HepG2 (cell line): ENCODE results near the gene TIMM10. TPM values are rescaled to one million over a fixed set of nuclear protein-coding genes. Genes with fewer than 3 reads are reported as not detected.

Experiments
- CHD4 ChIP-seq: fragments of 200-600 bp; sonication (generic); IDR thresholded peaks from 2 replicates; pipeline ENCODE4 v1.7.0; 2017; ENCODE audit warnings: mild to moderate bottlenecking, low read length, borderline replicate concordance
- FOXM1 ChIP-seq: sonication (generic); formaldehyde crosslinking; IDR thresholded peaks from 2 replicates; pipeline ENCODE4 v1.5.0; 2020; ENCODE audit warnings: missing genetic modification reagents
- FUBP1 ChIP-seq: sonication (generic); formaldehyde crosslinking; IDR thresholded peaks from 2 replicates; pipeline ENCODE4 v1.5.1; 2020; ENCODE audit warnings: missing genetic modification reagents, mild to moderate bottlenecking, borderline replicate concordance
- KAT8 ChIP-seq: IDR thresholded peaks from 2 replicates; pipeline ENCODE4 v1.6.1; 2016; ENCODE audit warnings: missing genetic modification reagents, missing compliant biosample characterization
- NAIF1 ChIP-seq: sonication (generic); formaldehyde crosslinking; IDR thresholded peaks from 2 replicates; pipeline ENCODE4 v1.5.0; 2020; ENCODE audit warnings: mild to moderate bottlenecking, missing genetic modification reagents, borderline replicate concordance
- PITX1 ChIP-seq: sonication (generic); formaldehyde crosslinking; IDR thresholded peaks from 2 replicates; pipeline ENCODE4 v1.5.1; 2020; ENCODE audit warnings: mild to moderate bottlenecking, missing genetic modification reagents
- REL ChIP-seq: sonication (generic); formaldehyde crosslinking; conservative IDR thresholded peaks from 2 replicates; pipeline ENCODE4 v1.8.0; 2022; ENCODE audit warnings: mild to moderate bottlenecking, missing genetic modification reagents, moderate library complexity
- ZBTB10 ChIP-seq: sonication (generic); formaldehyde crosslinking; IDR thresholded peaks from 2 replicates; pipeline ENCODE4 v1.4.0; 2020; ENCODE audit warnings: missing genetic modification reagents, borderline replicate concordance
- ZBTB40 ChIP-seq, 2 experiments: fragments of 450-650 bp in 1 of 2; sonication (generic) in 1 of 2; formaldehyde crosslinking in 1 of 2; IDR thresholded peaks; 2 replicates each; pipeline versions ENCODE4 v1.6.1 to v1.8.0; 2016 to 2022; ENCODE audit warnings: antibody characterized with exemption in 1 of 2, mild to moderate bottlenecking in 1 of 2, missing genetic modification reagents in 1 of 2
- ZNF569 ChIP-seq: sonication (generic); formaldehyde crosslinking; IDR thresholded peaks from 2 replicates; pipeline ENCODE4 v1.5.0; 2020; ENCODE audit warnings: mild to moderate bottlenecking, missing genetic modification reagents, moderate library complexity, borderline replicate concordance
- ZNF891 ChIP-seq: sonication (generic); formaldehyde crosslinking; IDR thresholded peaks from 2 replicates; pipeline ENCODE4 v1.5.0; 2020; ENCODE audit warnings: mild to moderate bottlenecking, missing genetic modification reagents
- polyA plus RNA-seq, 8 experiments: library from polyadenylated mRNA; depleted of rRNA in 3 of 8; stranded (reverse) in 7 of 8; unstranded in 1 of 8; fragments of >200 nt; fragmentation: Illumina TruSeq in 4 of 8; extraction: Trizol in 4 of 8; gene quantifications; 2 replicates each; pipeline versions ENCODE4 v1.2.1 to v1.2.3, GENCODE V29; 2011 to 2016; ENCODE audit warnings: low read depth in 4 of 8, missing spikeins in 1 of 8, mixed read lengths in 1 of 8; ENCODE audit not compliant: insufficient read depth in 1 of 8
- total RNA-seq, 5 experiments: library from RNA; depleted of rRNA; stranded (reverse); fragments of >200 nt; fragmentation: Illumina TruSeq; extraction: Trizol; gene quantifications; 2 replicates each; pipeline ENCODE4 v1.2.3, GENCODE V29; 2016; ENCODE audit warnings: low read depth in 1 of 5
- TF ChIP-seq, protein P1 (sequence below): fragments of 450-650 bp; IDR thresholded peaks from 2 replicates; pipeline ENCODE4 v1.6.1; 2017

The TIMM10 gene
- total and polyA plus RNA-seq, 2 of the 13 experiments (the other 11 are each of a cell fraction or from before 2014, with no cell fraction given) = 67.8 to 82.2 TPM

GRCh38 chr11:57567515-57568329 is 37.2 kb upstream of the TIMM10 start, which contains the start of gene UBE2L6 (continued):
- no peak for TF ChIP-seq FUBP1 (CRISPR knock-in tag)
- no peak for TF ChIP-seq KAT8 (CRISPR knock-in tag)
- no peak for TF ChIP-seq ZBTB40 (IDR thresholded peaks at IDR 0.05)
- 0 out of 2 replicates have a peak, but pooled peaks have one; percentile 19 for TF ChIP-seq ZBTB40 (CRISPR knock-in tag; IDR thresholded peaks at IDR 0.05)
- TF ChIP-seq REL (CRISPR knock-in tag) = 0 out of 2 replicates have a peak, but pooled peaks have one; percentile 61
- 0 out of 2 replicates have a peak, but pooled peaks have one; percentile 28 for TF ChIP-seq PITX1 (CRISPR knock-in tag)
- peak; percentile 82 for TF ChIP-seq ZNF891
- no peak for TF ChIP-seq ZNF569 (CRISPR knock-in tag)
- TF ChIP-seq ZBTB10 = no peak; the same call in 1 of the 2 replicates
- TF ChIP-seq CHD4 = no peak
- TF ChIP-seq FOXM1 (CRISPR knock-in tag) = no peak
- TF ChIP-seq NAIF1 = no peak
- TF ChIP-seq, protein P1, sequence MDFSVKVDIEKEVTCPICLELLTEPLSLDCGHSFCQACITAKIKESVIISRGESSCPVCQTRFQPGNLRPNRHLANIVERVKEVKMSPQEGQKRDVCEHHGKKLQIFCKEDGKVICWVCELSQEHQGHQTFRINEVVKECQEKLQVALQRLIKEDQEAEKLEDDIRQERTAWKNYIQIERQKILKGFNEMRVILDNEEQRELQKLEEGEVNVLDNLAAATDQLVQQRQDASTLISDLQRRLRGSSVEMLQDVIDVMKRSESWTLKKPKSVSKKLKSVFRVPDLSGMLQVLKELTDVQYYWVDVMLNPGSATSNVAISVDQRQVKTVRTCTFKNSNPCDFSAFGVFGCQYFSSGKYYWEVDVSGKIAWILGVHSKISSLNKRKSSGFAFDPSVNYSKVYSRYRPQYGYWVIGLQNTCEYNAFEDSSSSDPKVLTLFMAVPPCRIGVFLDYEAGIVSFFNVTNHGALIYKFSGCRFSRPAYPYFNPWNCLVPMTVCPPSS = no peak
